GM21423 (cell line): ENCODE results near the gene NCS1.

ENCODE experiments used
- ATAC-seq: cut with Tn5 transposase; IDR thresholded peaks from one replicate; pipeline ENCODE4 v1.9.1; 2021; ENCODE audit warnings: mild to moderate bottlenecking, moderate library complexity; ENCODE audit not compliant: unreplicated experiment

The NCS1 gene

GRCh38 chr9:130172161-130172857 is at the start of gene NCS1:
Gene NCS1 (plus strand): TSS chr9:130172404. CDS start chr9:130172664, 260 bp downstream.
- no peak for ATAC-seq

- ATAC-seq, result no peak
Measured at GRCh38 chr9:130122456-130122855, 49.7 kb upstream of the NCS1 start.

- ATAC-seq, result no peak
Measured at GRCh38 chr9:130124085-130124860, 47.9 kb upstream of the NCS1 start.

GRCh38 chr9:130126721-130127433 is 45.3 kb upstream of the NCS1 start:
- ATAC-seq, result no peak

- peak; percentile 59 for ATAC-seq
Measured at GRCh38 chr9:130128251-130128650, 44.0 kb upstream of the NCS1 start.

GRCh38 chr9:130128733-130129431 is 43.3 kb upstream of the NCS1 start:
- ATAC-seq, result peak; percentile 59

GRCh38 chr9:130129432-130130061 is 42.7 kb upstream of the NCS1 start:
- ATAC-seq, result no peak

- no peak for ATAC-seq
Measured at GRCh38 chr9:130132746-130133145, 39.5 kb upstream of the NCS1 start.

GRCh38 chr9:130137081-130137640 is 35.0 kb upstream of the NCS1 start:
- ATAC-seq, result no peak

GRCh38 chr9:130137641-130138081 is 34.5 kb upstream of the NCS1 start:
- no peak for ATAC-seq

- no peak for ATAC-seq
Measured at GRCh38 chr9:130138171-130138653, 34.0 kb upstream of the NCS1 start.

- ATAC-seq, result no peak
Measured at GRCh38 chr9:130138791-130139190, 33.4 kb upstream of the NCS1 start.

GRCh38 chr9:130139251-130139650 is 33.0 kb upstream of the NCS1 start:
- no peak for ATAC-seq

- ATAC-seq, result no peak
Measured at GRCh38 chr9:130140706-130141105, 31.5 kb upstream of the NCS1 start.

GRCh38 chr9:130142056-130142455 is 30.1 kb upstream of the NCS1 start:
- no peak for ATAC-seq

GRCh38 chr9:130142641-130143040 is 29.6 kb upstream of the NCS1 start:
- ATAC-seq, result no peak

GRCh38 chr9:130143279-130143893 is 28.8 kb upstream of the NCS1 start:
- no peak for ATAC-seq

GRCh38 chr9:130143958-130144366 is 28.2 kb upstream of the NCS1 start:
- ATAC-seq, result no peak

GRCh38 chr9:130144703-130145102 is 27.5 kb upstream of the NCS1 start:
- ATAC-seq, result no peak

GRCh38 chr9:130145658-130146057 is 26.5 kb upstream of the NCS1 start:
- ATAC-seq, result no peak
